HG03378 (cell line): Measurements from ENCODE around the gene GPR35.

Experiments
- ATAC-seq: cut with Tn5 transposase; IDR thresholded peaks from one replicate; pipeline ENCODE4 v1.9.1; 2021; ENCODE audit warnings: mild to moderate bottlenecking, moderate library complexity; ENCODE audit not compliant: unreplicated experiment

The GPR35 gene

DNA sequence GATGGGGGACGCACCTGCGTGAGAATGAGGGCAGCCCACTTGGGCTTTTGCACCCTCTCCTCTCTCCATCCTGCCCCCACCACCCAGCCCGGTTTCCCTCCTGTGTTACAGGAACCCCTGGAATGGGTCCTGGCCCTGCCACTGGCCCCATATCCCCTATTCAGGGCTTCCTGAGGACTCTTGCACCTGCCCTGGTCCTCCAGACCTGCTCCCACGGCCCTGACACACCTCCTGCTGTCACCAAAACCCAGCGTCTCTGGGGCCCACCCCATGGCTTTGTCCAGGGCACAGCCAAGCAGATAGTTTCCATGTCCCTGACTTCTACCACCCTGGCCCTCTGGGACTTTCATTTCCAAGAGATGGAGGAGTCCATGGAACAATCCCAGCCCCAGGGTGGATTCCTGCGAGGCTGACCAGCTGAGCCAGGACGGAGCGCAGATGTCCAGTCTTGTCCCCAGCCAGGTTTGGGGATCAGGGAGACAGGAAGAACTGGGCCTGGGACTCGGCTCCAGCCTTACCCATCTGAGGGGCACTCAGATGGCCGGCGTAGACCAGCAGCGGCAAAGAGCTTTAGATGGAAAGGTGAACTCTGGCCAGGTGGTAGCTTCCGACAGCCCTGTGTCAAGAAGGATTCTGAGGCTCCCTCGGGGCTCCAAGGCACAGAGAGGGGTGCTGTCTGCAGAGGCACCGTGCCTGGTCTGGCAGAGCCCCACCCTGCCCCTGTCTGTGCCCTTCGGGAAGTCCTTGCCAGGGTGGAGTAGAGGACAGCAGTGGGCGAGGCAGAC, 12.0 kb downstream of the GPR35 start:
- no peak for ATAC-seq

DNA sequence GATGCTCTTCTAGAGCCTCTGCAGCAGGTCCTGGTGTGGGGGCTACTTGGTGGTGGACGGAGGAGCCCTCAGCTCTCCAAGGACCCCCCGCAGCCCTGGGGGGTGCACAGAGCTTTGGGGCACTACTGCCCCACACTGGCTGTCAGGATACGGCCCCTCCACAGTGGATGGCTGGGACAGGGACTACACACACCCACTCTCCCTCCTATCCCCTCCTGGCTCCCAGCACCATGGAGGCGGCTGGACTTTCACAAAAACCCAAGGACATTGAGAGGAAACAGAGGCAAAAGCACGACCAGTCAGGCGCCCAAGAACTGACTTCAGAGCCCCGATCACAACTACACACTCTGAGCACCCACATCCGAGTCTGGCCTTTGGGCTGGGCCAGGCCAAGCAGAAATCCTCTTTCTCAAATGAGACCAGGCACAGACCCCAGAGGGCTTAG, 12.6 kb downstream of the GPR35 start:
- ATAC-seq, result no peak

DNA sequence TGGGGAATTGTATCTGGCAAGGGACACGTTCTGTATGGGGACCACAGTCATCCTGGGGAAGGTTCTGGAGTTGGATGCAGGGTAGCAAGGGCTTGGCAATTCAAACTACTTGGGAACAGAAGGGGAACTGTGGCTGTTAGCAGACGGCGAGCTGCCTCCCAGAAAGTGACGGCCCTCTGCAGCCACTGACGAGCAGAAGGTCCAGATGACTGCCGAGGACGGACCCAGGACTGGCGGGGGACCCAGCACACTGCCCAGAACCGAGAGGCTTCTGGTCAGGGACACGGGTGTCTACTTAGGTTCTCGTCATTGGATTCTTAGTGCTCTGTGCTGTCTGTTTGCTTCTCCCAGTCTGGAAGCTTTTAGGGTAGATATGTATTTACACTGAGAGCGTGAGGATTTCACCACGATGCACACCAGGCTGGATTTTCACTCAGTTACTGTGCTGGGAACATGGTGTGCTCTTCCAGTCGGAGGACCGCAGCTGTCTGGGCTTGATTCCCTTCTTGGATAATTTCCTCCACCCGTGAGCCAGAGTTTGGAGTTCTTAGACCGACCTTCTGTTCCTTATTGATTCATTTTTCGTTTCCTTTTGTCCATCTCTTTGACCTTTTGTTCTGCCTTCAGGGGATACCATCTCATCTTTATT, 13.4 kb downstream of the GPR35 start:
- ATAC-seq, result no peak

DNA sequence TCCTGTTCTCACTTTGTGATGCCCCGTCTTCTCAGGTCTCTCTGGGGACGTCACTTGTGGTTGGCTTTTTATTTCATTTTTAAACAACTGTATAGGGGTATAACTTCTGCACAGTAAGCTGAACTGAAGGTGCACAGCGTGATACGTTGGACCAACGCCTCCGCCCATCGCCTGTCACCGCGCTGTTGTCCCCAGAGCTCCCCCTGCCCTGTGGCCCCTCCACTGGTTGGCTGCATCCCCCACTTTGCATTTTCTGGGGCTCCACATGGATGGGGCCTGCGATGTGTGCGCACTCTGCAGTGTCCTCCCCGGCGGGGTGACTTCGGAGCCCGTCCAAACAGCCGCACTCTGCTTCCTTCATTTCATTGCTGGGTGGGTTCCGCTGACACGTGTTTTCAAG, 14.3 kb downstream of the GPR35 start:
- ATAC-seq, result no peak

DNA sequence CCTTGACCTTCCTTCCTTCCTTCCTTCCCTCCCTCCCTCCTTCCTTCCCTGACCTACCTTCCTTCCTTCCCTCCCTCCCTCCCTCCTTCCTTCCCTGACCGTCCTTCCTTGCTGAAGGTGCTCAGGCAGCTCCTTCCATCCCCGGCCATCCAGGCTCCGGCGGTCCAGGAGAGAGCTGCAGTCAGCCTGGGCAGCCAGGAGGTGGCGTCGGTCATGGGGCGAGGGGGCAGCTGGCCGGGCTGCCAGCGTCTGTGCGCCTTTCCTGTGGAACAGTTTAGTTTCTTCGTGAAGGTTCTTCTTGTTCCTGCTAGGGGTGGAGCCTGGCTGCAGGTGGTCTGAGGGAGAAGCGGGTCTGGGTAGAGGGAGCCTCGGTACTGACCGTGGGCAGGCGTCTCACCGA, 15.7 kb downstream of the GPR35 start:
- ATAC-seq, result no peak

DNA sequence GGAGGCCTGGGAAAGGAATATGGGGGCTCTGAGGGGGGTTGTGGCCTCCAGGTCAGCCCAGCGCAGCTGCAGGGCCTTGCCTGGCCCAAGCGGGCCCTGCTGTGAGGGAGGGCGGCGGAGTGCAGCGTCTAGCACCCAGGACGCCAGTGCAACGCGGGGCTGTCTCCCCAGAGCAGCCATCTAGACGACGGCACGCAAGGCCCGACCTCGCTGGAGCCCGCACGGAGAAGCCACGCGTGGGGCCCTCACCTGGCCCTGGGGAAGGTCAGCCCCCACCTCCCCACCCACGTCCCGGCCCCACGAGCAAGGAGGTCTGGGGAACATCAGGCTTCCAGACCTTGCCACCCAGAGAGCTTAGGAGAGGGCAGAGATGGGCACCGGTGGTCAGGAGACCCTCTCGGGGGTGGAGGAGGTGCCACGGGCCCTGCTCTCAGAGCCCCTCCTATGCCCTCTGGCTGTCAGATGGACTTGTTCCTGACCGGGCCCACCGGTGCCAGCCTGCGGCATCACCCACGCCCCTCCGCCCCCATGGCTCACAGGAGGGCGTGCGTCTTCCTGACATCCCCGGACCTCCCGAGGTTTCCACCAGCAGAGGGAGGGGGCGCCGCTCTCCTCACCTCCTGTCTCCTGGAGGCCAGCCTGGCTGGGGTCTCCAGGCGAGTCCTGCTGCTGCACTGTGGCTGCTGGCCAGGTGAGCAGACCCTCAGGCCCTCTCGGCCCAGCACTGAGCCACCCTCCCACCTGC, 17.0 kb downstream of the GPR35 start:
- ATAC-seq, result no peak

DNA sequence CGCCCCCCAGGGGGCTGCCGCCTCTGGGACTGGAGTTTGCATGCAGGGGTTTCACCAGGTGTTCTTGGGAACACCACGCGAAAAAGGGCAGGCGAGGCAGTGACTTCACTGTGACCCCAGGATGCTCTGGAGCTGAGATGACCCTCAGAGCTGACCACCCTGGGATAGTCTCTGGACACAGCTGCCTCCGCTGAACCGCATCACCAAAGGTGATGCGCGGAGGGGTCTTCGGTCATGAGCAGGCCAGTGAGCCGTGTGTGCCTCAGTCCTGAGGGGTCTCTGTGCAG, 17.5 kb downstream of the GPR35 start:
- ATAC-seq, result no peak

DNA sequence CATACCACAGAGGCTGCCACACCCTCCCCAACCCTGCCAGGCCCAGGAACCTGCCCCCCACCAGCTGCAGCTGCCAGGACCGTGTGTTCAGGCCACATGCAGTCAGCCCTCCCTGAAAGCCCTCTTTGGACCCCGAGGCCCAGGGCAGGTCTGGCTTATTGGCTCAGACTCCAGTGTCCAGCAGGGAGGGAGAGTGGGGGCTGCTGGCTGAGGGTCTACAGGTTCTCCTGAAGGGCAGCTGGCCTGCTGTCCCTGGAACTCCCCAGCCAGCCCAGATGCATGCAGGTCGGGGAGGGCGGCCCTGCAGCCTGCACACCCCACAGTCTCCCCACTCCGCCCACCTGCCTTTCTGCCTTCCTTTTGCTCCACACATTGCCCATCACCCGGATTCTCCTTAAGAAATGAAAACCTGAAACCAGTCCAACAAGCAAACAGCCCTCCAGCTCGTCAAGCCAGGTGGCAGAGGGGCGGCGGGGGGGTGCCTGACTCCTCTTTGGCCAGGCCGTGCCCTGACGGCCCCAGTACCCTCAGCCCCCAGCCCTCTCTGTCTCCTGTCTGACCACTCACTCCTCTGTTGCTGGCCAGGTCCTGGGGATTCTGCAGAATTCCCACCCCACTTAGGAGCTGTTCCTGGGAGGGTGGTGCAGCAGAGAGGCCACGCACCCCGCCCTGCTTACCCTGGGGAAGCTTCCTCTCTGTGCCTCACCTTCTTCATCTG, 18.0 kb downstream of the GPR35 start:
- ATAC-seq, result no peak

DNA sequence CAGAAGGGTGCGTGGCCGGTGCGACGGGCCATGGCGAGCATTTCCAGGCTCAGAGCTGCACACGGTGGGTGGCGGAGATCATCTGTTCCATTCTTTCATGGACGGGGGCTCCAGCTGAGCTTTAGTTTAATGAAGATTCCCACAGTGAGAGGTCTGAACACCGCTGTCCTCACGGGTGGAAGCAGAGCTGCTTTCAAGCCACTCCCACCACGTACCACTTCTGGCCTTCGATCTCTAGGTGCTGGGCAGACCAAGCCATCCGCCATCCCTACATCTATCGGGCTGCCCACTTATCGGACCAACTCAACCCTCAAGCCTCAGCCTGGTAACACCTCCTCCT, 18.5 kb downstream of the GPR35 start:
- ATAC-seq, result no peak

DNA sequence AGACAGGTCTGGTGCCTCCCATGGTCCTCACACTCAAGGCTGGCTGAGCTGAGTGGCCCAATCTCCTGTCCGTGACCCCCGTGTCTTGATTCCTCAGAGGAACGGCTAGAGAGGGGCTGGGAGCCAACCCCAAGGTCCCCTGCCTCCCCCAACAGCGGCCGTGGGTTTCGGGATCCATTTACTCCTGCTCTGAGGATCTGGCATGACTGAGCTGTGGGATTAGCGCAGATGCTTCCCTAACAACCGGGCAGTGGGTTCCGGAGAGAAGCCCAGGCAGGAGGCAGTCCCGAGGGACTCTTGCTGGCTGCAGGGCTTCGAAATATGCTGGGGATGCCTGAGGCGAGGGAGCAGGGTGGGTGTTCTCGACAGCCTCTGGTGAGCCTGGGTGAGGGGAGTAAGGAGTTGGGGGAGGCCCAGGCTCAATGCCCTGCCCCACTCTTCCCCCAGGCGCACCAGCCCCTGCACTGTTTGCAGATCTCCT, 18.9 kb downstream of the GPR35 start:
- ATAC-seq, result no peak

DNA sequence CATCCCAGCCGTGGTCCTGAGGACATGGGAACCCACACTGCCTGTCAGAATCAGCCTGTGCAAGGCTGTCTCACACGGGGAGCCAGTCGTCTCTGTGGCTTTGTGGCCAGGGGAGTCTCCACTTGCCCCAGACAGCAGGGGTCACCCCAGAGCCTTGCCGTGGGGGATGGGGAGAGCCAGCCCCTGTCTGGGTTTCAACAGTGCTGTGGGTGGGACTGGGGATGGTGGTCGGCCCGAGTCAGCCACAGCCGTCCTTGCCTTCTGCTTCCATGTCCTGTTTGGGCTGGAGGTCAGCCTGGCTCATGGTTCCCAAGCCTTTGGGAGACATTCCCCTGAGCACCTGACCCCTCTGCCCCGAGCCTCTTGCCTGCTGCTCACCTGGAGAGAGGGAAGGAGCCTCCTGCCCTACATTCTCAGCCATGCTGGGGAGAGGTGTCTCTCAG, 19.6 kb downstream of the GPR35 start:
- no peak for ATAC-seq

DNA sequence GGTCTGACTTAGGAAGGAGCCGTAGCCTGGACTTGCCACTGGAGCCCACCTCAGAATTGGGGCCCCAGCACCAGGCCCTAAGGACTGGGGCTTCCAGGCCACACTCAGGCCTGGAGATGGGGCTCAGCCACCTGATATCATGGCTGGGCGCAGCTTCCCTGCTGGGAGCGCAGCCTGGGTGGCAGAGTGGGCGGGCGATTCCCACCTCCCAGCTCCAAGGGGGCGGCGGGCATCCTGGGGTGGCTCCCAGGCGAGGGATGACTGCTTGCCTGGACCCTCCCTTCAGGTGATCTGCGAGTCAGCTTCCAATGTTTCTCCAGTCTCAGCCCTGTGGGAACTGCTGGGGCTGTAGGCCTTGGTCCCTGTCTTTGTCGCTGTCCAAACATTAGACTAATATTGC, 20.1 kb downstream of the GPR35 start:
- no peak for ATAC-seq

DNA sequence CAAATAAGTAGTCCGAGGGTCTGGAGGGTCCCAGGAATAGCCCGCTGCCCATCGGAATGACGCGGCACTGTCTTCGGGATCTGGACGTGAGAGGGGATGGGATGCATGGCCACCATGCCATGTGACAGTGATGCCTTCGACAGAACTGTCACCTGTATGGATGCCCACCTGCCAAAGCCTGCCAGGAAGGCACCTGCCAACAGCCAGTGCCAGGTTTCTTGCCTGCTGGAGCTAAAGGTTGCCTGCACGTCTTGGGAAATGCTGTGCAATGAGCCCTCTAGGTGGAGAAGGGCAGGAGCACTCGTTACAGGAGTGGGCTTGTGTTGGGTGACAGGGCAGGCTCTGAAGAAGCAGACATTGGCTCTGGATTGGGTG, 20.5 kb downstream of the GPR35 start:
- ATAC-seq, result no peak

DNA sequence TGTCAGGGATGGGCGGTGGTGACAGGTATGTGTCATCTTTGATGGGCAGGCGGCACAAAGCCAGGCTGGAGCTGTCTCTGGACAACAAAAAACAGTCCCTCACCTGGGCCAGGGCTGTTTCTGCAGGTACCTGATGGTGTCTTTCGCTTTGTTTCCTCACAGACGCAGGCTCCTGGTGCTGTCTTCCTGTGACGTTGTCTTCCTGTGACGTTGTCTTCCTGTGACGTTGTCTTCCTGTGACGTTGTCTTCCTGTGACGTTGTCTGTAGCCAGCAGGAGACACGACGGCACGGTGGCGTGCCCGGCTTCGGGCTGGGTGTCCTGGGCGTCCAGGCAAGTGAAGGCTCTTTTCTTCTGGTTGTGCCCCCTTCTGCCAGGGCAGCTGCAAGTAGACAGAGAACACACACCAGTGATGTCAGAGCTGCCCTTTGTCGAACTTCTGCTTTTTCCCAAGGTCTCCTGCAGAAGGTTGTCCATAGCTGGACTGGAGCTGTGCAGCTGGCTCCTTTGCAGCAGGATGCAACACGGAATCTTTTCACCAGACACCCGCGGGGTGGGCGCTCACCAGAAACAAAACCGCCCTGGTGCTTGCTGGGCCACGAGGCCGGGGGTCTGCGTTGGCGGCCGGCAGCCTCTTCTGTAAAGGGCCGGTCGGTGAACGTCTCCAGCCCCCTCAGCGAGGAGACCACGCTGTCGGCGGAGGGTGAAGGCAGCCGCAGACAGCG, 21.1 kb downstream of the GPR35 start:
- ATAC-seq, result no peak

DNA sequence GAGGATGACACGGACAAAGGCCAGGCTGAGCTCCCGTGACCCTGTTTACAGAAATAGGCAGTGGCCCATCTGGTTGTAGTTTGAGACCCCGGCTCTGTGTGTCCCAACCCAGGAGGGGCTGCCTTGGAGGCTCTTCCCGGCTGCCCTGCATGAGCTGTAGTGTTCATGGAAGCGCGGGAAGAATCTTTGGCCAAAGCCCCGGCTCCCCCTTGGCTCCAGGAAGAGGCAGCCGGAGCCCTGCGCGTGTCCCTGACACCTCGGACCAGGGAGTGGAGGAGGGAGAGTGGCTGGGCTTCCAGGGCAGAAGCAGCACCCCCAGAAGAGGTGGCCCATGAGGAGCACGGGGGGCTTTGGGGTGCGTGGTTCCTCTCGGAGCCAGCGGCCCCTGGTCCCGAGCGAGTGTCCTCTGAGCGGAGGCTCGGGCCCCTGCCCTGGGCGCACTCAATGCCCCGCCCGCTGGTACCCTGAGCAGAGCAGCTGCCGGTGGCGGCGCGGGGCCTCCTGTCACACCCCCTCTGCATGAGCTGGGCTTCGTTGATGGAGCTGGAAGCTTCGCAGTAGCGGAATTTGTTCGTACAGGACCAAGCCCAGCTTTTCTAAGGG, 21.7 kb downstream of the GPR35 start:
- ATAC-seq, result no peak

DNA sequence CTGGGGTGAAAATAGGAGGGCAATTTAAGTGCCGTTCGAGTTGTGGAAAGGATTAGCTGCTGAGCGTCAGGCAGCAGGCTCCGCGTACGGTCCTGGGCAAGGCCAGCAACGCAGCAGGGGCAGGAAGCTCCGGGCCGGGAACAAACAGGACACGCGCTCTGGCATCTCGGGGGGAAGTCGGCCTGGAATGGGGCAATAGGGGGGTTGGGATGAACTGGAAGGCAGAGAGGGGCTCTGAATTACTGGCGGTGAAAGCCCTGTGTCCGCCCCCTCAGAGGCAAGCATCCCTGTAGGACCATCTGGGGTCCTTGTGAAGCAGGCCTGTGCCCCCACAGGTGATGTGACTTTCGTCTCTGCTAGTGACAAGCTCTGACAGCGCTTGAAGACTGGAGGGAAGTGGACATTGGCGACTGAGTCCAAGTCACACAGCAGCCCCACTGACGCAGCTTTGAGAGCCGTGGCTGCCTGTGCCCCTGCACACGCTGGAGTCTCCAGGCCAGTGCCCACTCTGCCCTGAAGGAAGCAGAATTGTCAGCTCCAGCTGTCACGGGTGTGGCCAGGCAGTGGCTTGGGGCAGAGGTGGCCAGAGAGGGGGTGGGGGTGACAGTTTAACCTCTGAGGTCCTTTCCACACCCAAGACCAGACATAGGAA, 22.3 kb downstream of the GPR35 start:
- no peak for ATAC-seq

DNA sequence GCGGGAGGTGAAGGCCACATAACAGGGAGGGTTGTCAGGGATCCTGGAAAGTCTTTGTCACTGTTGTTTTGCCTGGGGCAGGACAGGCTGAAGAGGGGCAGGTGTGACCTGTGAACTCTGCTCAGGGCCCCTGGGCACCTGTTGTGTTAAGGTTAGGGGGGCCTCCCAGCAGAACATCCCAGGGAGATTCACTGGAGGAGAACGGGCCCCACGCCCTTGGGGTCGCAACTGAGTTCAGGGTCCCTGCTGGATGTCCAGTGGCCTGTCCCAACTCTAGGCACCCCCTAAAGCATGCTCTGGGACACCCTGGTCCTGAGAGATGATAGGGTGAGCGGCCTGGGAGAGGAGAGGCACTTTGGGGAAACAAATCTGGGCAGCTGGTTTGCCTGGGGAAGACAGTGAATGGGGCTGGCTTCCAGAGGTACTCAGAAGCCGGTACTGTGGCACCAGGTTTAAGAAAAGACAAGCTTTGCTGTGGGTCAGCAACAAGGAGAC, 22.9 kb downstream of the GPR35 start:
- no peak for ATAC-seq

DNA sequence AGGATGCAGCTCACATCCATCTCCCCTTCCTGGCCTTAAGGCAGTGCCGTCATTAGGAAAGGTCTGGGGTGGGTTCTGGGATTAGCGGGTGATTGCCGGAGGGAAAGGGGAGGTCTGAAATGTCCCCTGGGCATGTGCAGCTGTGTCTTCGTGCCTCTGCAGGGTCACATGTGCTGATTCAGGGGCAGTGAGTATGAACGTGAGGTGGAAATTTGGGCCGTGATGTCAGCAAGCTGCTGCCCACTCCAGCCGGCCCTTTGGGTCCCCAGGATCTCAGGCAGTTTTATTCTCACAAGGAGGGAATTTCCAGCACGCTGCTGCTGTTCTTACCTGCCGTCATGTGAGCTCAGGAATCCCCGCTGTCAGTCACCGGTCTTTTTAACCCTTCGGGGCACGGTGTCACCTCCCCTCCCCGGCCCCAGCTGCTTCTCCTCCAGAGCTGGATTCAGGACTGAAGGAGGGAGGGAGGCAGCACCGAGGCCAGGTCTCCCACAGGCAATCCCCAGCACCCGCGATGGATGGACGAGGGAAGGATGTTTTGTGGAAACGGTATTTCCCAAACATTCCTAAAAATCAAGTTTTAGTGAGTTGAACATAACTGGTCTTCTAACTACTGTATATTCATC, 23.5 kb downstream of the GPR35 start:
- no peak for ATAC-seq

DNA sequence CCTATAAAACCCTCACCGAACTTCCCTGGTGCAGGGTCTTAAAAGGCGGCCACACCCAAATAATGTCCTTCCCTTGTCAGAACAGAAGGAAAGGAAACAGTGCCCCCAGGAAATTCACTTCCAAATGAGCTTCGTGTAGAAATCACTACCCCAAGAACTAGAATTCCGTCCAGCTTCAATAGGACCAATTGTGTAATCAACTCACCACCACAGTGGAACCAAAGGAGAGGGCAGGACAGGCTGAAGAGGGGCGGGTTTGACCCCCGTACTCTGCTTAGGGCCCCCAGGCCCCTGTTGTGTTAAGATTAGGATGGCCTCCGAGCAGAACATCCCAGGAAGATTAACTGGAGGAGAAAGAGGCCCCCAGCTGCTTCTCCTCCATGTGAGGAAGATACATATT, 24.1 kb downstream of the GPR35 start:
- no peak for ATAC-seq
